Activated CD4-positive, alpha-beta T cell treated with anti-CD3 and anti-CD28 coated beads, Interleukin-2, Interleukin-4, amounts not matched to agents 100 ng/mL and 50 ng/mL, durations not matched to agents 16 hours and 8 hours (primary cell): ENCODE measurements around the gene SPDYA.
"Not testable (repeated sequence)": the region's sequence is repeated elsewhere in the genome, so short reads cannot be mapped to it uniquely, and the experiment has no call there.

Source experiments
- DNase-seq: peaks from one replicate; pipeline ENCODE4 v3.0.0-alpha.2; 2020; ENCODE audit warnings: low spot score

SPDYA gene

DNA sequence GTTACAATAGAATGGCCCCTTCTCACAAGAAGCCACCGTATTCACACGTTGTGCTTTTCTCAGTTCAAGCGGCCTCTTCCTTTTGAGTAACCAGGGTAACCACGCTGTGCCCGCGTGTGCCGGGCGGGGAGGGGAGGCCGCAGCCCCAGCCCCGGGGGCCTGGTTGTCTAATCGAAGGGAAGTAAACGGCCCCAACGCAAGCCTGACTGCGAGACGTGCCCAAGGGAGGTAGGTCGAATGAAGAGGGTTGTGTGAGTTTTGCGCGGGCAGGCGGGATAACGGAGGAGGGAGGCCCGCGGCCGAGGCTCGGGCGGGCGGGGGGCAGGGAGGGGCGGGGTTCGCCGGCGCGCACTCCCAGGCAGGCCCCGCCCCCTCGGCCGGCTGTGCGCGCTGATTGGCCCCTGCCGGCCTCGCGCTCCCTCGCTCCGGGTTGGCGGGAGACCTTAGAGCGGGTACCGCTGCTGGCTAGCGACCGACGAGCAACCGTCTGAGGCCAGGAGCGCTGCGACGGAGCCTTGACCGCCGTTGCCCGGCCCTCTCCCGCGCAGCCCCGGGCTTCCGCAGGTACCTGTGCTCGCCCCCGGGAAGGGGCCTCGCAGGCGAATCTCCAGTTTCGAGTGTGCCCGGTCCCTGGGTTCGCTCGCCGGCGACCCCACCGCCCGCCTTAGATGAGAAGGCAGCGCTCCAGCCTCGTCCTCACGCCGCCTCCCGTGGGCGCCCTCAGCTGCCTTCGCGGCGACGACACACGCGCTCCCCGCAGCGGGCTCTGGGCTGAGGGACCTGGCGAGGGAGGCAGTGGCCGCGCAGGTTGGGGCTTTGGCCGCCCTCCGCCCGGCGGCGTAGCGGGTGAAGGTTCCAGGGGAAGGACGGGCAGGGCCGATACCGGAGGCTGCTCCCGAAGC is at the start of gene SPDYA:
Gene SPDYA (plus strand): TSS at position 451 of the 902 bp plus-strand sequence. CDS start 5,181 bp downstream, outside the sequence.
- DNase-seq = peak; percentile 81

GRCh38 chr2:28761420-28761819 is 49.2 kb upstream of the SPDYA start:
- no peak for DNase-seq

- DNase-seq = no peak
Observed at GRCh38 chr2:28764909-28765711, 45.5 kb upstream of the SPDYA start.

DNA sequence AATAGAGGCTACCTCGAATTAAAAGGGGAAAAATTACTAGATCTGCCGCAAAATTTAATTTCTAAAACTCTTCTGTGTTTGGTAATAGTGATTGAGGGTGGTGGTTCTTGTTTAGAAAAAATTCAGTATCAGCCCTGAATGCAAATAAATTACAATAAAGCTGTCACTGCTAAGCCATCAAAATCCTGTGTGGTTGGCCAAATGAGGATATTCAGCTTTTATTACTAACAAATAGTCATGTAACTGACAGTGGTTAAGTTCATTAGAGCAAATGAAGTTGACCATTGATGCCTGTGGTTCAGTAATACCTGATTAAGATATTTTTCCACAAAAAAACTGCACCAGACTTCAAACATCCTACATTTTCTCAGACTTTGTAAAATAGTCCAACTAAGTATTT is 44.6 kb upstream of the SPDYA start:
- DNase-seq = no peak

- no peak for DNase-seq
Observed at GRCh38 chr2:28767337-28767736, 43.3 kb upstream of the SPDYA start.

DNA sequence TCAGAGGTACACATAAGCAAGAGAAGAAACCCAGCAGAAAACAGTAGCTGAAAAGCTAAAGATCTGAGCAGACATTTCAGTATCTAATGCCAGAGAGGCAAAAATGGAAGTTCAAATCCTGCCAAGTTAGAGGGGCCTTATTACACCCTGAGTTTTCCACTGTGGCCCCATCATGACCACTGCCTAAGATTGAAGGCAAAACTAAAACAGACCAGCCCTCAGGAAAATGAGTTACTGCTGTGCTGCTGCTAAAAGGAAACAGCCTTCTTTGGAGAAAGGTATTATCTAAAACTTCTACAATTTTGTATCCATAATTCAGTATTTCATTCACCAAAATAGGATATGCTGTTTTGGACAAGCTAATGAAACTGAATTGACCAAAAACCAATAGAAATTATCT is 42.2 kb upstream of the SPDYA start:
- DNase-seq = no peak

DNA sequence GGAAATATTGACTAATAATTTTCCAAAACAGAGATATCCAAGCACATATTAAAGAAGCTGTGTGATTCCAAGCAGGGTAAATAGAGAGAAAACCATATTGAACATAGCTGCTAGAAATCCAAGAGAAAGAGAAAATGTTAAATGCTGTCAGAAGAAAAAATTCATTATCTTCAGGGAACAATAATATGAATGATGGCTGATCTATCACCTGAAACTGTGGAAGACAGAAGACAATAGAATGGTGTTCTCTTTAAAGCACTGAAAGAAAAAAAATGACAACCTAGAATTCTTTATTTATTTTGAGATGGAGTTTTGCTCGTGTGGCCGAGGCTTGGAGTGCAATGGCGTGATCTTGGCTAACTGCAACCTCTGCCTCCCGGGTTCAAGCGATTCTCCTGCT is 41.7 kb upstream of the SPDYA start:
- DNase-seq = no peak

DNA sequence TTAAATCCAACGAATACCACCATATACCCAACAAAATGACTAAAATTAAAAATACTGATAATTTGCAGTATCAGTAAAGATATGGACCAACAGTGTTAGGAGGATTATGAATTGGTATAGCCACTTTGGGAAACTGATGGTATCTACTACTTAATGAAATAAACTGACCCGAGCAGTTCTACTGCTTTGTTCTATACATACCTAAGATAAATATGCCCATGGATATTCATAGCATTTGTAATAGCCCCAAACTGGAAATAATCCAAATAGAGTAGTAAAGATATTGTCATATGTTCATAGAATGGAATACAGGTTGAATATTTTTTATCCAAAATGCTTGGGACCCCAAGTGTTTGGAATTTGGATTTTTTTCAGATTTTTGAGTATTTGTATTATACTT is 38.3 kb upstream of the SPDYA start:
- no peak for DNase-seq

DNA sequence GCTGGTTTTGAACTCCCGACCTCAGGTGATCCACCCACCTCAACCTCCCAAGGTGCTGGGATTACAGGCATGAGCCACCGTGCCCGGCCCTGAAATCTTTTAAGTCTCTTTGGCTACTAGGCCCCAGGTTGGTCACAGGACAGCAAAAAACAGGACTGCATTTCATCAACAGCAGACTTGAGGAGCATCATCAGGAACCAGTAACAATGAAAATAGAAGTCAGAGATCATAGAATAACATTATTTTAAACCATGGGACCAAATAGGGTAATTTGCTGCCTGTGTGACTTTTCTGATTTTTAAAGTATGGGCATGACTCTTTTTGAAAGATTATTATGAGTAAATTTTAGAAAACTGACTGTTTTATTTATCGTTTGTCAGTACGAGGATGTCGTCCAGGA is 34.2 kb upstream of the SPDYA start:
- no peak for DNase-seq

DNA sequence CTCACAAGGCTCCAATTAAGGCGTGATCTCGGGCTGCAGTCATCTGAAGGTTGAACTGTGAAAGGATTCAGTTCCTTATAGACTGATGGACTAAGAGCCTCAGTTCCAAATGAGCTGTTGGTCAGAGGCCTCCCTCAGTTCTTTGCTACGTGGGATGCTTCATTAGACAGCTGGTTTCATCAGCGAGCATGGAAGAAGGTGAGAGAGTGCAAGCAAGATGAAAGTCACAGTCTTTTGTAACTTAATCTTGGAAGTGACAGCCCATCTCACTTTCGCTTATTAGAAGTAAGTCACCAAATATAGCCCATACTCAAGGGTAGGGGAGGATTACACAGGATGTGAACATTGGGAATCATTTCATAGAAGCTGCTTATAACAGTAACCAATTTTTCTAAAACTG is 32.2 kb upstream of the SPDYA start:
- DNase-seq = no peak

DNA sequence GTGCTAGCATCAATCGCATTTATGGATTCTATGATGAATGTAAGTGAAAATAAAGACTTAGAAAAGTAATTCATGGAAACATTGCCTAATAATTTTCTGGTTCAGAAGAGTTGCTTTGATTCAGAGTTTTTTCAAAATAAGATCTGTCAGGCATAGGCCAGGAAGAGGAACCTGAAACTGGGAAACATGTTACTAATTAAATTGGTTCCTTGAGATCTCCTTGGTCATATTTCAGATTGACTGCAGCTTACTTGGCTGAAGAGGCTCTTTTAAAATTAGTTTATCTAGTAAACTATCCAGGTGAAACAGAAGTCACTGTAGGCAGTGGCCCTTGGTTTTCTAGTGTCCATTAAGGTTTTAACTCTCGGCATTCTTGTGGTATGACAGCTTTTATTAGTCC is 31.6 kb upstream of the SPDYA start:
- no peak for DNase-seq

- DNase-seq = no peak
Observed at GRCh38 chr2:28780496-28780895, 30.1 kb upstream of the SPDYA start.

- no peak for DNase-seq
Observed at GRCh38 chr2:28782423-28782822, 28.2 kb upstream of the SPDYA start.

- not testable (repeated sequence) for DNase-seq
Observed at GRCh38 chr2:28784570-28784969, 26.1 kb upstream of the SPDYA start.

DNA sequence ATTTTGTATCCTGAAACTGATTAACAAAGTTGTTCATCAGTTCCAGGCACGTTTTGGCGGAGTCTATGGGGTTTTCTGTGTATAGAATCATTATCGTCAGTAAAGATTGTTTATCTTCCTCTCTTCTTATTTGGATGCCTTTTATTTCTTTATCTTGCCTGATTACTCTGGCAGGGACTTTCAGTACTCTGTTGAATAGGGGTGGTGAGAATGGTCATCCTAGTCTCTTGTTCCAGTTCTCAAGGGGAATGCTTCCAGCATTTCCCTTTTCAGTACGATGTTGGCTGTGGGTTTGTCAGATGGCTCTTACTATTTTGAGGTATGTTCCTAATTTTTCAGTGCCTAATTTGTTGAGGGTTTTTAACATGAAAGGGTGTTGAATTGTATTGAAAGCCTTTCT is 14.0 kb upstream of the SPDYA start:
- DNase-seq = no peak

GRCh38 chr2:28801726-28802125 is 8.9 kb upstream of the SPDYA start:
- no peak for DNase-seq

DNA sequence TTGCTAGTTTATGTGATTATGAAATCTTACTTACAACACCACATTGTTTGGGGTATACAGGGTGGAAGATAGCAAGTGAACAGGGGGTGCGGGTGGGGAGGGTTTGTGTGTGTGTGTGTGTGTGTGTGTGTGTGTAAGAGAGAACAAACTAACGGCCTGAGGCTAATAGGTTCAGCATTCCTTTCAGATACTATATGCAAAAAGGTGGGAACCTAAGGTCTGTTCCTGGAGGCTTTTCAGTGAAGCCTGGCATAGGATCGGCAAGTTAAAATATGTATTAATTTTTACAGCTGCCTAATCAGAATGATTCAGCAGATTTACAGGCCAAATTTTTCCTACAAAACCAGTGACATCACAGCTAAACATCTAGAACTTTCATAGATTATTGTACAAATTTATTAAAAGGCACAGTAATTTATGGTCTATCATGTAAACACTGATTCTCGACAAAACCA is 7.6 kb upstream of the SPDYA start:
- no peak for DNase-seq

DNA sequence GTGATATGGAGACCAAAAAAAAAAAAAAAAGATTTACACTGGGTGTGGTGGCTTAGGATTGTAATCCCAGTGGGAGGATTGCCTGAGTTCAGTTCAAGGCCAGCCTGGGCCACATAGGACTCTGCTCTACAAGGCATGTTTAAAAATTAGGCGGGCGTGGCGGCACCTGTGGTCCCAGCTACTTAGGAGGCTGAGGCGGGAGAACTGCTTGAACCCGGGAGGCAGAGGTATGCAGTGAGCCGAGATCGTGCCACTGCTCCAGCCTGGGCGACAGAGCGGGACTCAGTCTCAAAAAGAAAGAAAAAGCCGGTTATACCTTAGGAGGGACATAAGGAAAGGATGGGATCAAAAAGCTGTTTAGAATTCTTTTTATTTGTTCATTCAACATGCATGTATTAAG is 707 bp upstream of the SPDYA start:
- DNase-seq = no peak

GRCh38 chr2:28818053-28818452 is 7.4 kb downstream of the SPDYA start:
- DNase-seq = peak; percentile 19

DNA sequence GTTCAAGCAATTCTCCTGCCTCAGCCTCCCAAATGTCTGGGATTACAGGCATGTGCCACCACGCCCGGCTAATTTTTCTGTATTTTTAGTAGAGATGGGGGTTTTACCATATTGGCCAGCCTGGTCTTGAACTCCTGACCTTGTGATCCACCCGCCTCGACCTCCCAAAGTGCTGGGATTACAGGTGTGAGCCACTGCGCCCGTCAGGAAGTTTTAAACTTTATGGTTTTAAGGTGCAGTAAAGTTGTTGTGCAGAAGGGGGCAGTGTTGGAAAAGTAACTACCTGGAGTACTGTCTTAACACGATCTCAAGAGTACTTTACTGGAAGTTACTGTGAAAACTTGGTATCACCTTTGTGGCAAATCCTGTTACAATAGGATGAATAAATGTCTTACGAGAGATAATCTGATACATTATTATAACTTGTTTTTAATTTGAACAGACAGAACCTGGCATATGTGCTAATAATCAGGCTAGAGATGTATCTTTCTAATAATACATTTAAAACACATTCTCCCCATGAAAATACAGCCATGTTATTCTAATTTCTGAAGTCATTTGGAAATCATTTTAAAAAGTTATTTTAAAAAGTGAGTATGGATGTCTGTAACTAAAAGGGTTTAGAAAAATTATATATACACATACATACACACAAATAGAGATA is 10.8 kb downstream of the SPDYA start:
- DNase-seq = peak; percentile 73

- no peak for DNase-seq
Observed at GRCh38 chr2:28822036-28822435, 11.4 kb downstream of the SPDYA start.

- no peak for DNase-seq
Observed at GRCh38 chr2:28824207-28824606, 13.6 kb downstream of the SPDYA start.

DNA sequence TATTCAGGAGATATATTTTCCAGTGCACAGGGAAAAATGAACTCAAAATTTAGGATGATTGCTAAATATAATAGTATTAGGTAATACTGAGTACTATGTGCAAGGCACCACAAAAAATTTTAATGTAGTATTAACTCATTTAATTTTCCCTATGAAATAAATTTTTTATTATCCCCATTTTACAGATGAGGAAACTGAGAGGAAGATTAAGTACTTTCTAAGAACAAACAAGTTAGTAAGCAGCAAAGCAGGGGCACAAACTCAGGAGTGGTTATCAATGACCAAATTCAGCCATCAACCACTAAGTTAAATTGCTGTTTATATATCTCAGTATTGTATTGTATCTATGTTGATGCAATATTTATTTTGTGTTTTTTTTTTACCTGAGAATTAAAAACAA is 14.2 kb downstream of the SPDYA start:
- no peak for DNase-seq
